HG03095 (cell line): ENCODE data around the gene MAZ.
"Not testable (repeated sequence)": the region's sequence is repeated elsewhere in the genome, so short reads cannot be mapped to it uniquely, and the experiment has no call there.

Experiments used
- ATAC-seq: cut with Tn5 transposase; IDR thresholded peaks from one replicate; pipeline ENCODE4 v1.9.1; 2021; ENCODE audit warnings: moderate library complexity; ENCODE audit not compliant: unreplicated experiment

Gene MAZ

DNA sequence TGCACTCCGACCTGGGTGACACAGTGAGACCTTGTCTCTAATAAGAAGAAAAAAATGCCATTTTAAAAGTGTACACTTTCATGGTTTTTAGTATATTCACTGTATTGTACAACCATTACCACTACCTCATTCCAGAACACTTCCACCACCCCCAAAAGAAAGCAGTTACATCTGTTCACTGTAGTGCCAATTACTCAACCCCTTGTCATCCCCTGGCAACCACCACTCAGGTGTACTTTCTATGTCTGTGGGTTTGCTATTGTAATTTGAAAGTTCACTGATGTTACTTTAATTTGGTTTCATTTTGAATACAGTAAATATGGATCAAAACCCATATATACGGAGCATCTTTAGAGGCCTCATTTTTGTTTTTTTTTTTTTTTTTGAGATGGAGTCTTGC, 22.2 kb upstream of the MAZ start:
- no peak for ATAC-seq

DNA sequence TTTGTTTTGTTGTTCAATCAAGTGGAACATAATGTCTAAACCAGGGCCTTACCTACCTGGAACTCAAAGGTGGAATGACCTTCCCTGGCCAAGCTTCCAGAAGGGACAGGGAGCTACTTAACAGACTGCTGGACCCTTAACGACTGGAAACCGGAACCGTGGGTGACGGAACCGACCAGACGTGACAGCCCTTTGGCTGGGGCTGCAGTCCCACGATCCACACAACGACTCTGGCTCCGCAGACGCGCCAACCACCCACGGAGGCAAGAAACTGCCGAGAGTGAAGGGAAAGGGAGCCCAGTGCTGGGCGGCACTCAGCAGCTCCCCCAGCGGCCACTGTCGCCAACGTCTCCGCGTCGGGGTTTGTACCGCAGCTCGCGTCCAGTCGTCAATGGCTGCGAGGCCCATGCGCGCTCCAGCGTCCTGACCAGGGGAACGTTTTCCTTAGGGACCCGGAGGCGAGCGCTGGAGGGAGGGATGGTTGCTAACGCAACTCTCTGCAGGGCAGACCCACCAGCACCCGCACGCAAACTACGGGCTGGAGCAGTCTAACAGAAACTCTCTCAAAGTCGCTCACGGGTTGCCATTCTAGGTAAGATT, 21.3 kb upstream of the MAZ start:
- no peak for ATAC-seq

DNA sequence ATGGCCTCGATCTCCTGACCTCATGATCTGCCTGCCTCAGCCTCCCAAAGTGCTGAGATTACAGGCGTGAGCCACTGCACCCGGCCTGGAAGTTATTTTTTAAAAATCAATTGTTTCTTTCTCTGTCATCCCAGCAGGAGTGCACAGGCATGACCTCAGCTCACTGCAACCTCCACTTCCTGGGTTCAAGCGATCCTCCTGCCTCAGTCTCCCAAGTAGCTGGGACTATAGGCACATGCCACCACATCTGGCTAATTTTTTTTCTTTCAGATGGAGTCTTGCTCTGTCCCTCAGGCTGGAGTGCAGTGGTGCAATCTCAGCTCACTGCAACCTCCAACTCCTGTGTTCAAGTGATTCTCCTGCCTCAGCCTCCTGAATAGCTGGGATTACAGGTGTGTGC, 19.2 kb upstream of the MAZ start:
- ATAC-seq: not testable (repeated sequence)

DNA sequence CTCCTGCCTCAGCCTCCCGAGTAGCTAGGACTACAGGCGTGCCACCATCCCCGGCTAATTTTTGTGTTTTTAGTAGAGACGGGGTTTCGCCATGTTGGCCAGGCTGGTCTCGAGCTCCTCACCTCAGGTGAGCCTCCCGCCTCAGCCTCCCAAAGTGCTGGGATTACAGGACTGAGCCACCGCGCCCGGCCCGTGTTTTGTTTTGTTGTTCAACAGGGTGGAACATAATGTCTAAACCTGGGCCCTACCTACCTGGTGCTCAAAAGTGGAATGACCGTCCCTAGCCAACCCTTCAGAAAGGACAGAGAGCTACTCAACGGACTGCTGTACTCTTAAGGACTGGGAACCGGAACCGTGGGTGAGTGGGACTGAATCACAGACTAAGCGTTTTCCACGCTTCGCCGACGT, 16.6 kb upstream of the MAZ start:
- no peak for ATAC-seq

DNA sequence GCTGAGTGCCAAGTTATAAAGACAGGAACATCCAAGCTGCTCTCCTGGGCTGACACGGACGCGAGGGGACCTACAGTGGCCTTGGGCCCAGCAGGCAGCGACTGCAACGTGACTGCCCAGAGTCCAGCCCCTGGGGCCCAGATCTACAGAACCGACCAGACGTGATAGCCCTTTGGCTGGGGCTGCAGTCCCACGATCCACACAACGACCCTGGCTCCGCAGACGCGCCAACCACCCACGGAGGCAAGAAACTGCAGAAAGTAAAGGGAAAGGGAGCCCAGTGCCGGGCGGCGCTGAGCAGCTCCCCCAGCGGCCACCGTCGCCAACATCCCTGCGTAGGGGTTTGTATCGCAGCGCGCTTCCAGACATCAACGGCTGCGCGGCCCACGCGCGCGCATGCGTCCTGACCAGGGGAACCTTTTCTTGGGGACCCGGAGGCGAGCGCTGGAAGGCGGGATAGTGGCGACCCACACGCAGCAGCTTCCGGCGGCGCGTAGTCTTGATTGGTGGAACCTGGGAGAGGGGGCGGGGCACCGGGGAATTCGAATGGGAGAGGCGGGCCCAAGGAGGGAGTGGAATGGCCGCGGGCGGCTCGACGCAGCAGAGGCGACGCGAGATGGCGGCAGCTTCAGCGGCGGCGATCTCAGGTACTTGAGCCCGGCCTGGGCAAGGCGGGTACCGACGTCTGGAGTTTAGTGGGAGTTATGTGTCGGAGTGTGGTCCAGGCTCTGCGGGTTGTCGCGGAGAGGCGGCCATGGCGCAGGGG, 16.0 kb upstream of the MAZ start, which contains the start of gene KIF22:
KIF22 (plus strand) TSS at position 569 of the 766 bp plus-strand sequence; CDS start at position 578, 9 bp downstream.
- peak; percentile 92 for ATAC-seq

DNA sequence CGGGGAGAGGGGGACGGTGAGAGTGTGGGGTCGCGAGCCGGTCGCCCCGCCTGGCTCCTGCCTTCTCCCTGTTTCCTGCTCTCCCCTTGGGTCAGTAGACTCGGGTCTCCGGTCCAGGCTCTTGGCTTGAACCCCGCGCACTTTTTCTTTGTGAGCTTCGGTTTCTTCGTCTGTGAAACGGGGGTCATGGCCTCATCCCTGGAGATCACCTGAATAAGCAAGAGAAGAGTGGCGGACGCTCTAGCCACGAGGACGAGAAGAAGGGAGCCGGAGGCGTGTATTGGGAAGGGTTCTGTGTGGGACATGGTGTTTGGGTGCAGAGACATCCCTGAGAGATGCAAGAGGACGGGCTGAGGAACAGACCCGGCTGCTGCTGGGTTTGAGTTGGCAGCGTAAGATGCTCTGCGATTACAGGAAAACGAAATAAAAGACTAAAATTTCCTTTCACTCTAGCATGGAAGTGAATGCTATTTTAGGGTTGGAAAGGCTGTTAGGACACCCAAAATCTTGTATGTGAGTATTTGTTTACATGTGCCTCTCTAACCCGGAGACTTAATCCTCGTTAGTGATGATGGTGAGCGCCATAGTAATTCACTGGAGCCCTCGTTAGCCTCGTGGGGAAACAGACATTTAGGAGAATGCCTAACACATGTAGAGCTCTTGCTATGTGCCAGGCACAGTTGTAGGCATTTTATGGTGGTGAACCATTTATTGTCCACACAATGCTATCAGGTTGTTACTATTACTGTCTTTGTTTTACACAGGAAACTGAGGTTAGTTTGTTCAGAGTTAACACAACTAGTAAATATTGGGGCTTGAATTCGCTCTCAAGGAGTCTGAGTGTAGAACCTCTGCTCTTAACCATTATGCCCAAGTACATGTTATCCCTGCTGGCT, 15.1 kb upstream of the MAZ start:
- no peak for ATAC-seq

DNA sequence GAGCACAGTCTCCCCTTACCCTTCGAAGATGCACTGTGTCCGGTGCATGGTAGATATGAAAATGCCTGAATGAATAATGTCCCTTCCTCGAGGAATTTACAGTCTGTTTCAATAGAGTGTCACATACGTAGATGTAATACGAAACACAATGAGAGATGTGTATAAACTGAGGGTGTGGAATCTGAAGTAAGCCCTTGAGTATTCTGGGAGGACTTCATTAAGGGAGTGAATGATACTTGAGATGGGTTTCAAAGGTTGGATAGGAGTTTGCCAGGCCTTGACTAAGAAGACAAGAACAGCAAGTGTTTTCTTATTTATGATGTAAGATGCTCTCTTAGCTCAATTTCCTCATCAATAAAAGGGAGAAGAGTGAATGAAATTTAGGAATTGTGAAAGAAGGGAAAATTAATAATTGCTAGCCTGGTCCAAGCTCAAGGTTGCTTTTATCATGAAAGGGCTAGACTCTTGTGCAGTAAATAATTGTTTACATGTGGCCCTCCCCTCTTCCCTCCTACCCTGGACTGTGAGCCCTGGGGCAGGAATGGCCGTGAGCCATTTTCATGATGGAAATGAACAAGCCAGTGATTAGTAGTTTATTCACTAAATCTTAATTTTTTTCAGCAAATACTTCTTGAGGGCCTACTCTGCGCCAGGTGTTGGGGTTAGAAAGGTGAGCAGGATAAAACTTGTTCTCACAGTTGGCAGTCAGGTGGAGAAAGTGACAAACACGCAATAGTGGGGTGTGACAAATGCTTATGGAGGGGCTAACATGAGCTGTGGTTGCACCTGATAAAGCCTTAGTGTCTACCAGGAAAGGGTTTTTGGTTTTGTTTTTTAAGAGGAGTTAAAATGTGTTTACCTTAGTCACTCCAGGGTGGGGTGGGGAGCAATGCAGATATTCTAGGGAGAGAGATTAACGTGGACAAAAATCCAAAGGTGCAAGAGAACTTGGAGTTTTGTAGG, 14.2 kb upstream of the MAZ start:
- no peak for ATAC-seq

DNA sequence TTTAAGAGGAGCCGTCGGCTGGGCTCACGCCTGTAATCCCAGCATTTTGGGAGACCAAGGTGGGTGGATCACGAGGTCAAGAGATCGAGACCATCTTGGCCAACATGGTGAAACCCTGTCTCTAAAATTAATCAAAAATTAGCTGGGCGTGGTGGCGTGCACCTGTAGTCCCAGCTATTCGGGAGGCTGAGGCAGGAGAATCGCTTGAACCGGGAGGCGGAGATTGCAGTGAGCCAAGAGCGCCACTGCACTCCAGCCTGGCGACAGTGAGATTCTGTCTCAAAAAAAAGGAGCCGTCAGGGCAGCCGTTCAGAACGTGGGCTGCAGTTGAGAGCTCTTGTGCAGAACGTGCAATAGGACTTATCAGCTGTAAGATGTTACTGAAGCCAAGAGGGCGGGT, 13.2 kb upstream of the MAZ start:
- ATAC-seq: not testable (repeated sequence)

DNA sequence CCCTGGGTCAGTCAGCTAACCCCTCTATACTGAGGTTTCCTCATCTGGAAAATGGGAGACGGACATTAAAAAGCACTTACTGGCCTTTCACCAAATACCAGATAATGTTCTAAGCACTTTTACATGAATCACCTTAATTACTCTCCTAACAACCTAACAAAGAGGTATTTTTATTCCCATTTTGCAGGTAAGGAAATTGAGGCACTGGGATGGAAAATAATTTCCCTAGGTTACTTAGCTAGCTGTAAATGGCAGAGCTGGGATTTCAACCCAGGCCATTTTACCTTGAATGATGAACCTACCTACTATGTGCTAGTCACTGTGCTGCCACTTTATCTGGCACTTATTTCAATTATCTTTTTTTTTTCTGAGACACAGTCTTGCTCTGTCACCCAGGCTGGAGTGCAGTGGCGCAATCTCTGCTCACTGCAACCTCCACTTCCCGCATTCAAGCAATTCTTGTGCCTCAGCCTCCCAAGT, 12.1 kb upstream of the MAZ start:
- no peak for ATAC-seq

DNA sequence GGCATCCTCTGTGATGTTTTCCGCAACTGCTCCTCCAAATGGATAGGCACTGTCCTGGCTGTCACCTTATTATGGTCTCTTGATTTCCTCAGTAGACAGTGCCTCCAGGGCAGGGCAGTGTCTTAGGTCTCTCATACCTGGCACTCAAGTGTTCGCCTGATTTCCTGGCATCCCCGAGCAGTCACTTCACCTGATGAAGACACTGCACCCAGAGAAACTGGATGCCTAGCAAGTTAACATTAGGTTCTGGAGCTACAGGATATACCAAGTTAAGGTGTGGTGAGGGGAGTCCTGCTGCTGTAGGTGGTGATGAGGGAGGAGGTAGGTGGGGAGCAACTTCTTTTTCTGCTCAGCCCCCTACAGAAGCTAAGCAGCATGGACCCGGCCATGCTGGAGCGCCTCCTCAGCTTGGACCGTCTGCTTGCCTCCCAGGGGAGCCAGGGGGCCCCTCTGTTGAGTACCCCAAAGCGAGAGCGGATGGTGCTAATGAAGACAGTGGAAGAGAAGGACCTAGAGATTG, 3.9 kb upstream of the MAZ start:
- no peak for ATAC-seq

DNA sequence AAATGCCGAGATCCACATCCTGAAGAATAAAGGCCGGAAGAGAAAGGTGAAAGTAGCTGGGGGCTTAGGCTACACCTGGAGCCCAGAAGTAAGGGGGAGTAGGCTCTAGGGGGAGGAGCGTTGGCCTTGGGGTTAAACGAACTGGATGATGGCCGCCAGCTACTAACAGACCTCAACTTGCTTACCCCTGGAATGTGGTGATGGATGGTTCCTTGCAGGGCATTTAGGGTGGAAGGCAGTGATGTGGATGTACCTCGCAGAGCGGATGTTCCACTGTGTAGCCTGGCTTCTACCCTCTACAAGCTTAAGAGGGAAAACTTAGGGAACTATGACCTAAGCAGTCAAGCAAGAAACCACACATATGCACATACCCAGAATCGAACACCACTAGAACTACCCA, 2.3 kb upstream of the MAZ start:
- no peak for ATAC-seq

DNA sequence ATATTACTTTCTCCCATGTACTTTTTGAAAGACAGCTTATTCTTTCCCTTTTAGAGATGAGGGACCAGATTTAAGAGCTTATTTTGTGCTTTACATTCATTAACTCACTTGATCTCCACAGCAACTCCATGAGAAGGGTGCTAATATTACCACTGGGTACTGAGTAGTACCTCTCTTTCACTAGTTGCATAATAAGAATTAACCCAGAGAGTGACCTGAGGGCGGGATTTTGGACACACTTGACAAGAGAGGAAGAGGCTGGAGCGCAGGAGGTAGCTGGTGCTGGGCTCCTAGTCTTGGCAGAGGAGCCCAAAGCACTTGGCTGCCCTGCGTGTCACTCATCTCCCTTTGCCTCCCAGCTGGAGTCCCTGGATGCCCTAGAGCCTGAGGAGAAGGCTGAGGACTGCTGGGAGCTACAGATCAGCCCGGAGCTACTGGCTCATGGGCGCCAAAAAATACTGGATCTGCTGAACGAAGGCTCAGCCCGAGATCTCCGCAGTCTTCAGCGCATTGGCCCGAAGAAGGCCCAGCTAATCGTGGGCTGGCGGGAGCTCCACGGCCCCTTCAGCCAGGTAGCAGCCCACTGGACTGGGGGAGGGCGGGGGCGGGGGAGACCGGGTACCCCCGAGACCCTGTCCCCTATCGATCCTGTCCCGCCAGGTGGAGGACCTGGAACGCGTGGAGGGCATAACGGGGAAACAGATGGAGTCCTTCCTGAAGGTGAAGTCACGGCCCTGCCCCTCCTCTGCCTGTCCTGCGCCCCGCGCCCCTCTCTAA, 1.7 kb upstream of the MAZ start:
- ATAC-seq: no peak

DNA sequence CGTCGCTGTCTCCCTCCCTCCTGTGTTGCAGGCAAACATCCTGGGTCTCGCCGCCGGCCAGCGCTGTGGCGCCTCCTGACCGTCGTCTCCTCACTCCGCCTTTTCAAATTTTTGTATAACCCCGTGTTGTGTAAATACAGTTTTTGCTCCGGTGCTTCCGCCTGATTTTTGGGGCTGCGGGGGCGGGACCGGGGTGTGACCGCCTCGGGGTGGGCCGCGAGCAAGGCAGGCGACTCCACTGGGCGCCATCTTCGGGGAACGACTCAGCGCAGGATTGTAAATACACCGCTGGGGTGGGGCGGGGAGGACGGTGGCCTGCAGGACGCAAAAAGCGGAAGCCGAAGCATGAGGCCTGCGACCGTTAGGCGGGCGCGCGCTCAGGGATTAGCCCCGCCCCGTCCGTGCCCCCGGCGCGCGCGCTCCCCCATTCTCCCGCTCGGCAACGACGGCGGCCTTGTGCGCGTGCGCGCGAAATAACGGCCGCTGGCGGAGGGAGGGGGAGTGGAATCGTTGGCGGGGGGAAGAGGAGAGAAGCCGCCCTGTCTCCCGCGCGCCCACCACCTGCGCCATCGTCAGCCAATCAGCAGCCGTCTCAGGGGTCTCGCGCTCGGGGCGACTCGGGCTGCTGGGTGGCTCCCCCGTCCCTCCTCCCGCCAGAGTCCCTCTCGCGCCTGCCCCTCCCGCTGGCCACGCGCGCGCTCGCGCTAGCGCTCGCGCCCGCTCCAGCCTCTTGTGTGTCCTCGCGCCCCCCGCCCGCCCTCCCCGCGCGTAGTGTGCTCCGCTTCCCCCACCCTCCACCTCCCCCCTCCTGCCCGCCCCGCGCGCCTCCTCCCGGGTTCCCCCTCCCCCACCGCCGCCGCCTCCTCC, 864 bp upstream of the MAZ start:
- ATAC-seq: peak; percentile 47

DNA sequence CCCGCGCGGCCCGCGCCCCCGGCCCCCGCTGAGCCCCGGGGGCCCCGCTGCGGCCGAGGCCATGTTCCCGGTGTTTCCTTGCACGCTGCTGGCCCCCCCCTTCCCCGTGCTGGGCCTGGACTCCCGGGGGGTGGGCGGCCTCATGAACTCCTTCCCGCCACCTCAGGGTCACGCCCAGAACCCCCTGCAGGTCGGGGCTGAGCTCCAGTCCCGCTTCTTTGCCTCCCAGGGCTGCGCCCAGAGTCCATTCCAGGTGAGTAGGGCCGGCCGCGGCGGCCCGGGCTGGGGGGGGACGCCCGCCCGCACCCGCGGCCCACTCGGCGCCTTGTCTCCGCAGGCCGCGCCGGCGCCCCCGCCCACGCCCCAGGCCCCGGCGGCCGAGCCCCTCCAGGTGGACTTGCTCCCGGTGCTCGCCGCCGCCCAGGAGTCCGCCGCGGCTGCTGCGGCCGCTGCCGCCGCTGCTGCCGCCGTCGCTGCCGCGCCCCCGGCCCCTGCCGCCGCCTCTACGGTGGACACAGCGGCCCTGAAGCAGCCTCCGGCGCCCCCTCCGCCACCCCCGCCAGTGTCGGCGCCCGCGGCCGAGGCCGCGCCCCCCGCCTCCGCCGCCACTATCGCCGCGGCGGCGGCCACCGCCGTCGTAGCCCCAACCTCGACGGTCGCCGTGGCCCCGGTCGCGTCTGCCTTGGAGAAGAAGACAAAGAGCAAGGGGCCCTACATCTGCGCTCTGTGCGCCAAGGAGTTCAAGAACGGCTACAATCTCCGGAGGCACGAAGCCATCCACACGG, 504 bp downstream of the MAZ start:
- ATAC-seq: no peak

DNA sequence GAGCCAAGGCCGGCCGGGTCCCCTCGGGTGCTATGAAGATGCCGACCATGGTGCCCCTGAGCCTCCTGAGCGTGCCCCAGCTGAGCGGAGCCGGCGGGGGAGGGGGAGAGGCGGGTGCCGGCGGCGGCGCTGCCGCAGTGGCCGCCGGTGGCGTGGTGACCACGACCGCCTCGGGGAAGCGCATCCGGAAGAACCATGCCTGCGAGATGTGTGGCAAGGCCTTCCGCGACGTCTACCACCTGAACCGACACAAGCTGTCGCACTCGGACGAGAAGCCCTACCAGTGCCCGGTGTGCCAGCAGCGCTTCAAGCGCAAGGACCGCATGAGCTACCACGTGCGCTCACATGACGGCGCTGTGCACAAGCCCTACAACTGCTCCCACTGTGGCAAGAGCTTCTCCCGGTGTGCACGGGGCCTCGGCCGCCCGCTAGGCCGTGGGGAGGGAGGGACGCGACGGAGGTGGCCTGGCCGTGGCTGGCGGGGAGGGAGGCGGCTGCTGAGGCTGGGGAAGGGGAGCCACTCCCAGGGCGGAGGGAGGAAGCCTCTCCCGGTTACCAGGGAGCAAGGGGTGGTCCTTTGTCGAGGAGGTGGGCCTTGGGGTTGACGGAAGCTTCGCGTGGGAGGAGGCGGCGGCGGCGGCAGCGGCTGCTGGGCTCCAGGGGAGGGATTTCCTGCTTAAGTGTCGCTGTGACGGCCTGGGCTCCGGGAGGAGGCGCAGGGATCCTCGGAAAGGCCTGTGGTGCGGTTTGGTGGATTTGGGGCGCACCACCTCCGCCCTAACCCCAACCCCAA, 1.3 kb downstream of the MAZ start:
- ATAC-seq: no peak

DNA sequence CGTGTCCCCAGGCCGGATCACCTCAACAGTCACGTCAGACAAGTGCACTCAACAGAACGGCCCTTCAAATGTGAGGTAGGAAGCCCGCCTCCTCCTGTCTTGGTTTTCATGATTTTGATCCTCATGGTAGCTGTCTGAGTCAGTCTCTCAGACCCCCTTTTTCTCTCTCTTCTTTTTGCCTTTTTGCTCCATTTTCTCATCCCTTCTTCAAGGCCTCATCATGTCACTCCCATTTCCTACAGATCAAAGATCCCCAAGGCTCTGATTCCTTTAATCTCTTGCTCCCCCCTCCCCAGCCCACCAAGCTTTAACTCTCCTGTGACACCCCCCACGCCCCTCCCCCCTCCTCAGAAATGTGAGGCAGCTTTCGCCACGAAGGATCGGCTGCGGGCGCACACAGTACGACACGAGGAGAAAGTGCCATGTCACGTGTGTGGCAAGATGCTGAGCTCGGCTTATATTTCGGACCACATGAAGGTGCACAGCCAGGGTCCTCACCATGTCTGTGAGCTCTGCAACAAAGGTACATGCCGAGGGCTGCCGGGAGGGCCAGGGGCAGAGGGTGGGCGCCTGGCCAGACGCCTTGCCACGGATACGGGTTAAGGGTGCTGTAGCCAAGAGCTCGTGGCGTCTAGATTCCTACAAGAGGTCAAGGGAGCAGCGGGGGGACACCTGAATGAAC, 2.0 kb downstream of the MAZ start:
- no peak for ATAC-seq
